Stimulated activated naive CD8-positive, alpha-beta T cell treated with anti-CD3 and anti-CD28 coated beads, Interleukin-15, amount 100 ng/mL, for 72 hours (primary cell): ENCODE results near the gene DYNLL2.
"Not testable (repeated sequence)": the region's sequence is repeated elsewhere in the genome, so short reads cannot be mapped to it uniquely, and the experiment has no call there.

Experiments
- ATAC-seq: fragments of 150-1000 bp; cut with Tn5 transposase; 2 replicates; pipeline ENCODE4 v1.10.0; 2021; ENCODE audit warnings: mild to moderate bottlenecking, moderate library complexity
- DNase-seq, 2 donors: peaks; one replicate each; pipeline ENCODE4 v3.0.0; 2021 to 2022
- H3K27ac Mint-ChIP-seq, 2 donors: one replicate each; pipeline ENCODE4 v1.8.0; 2022; ENCODE audit warnings: mild to moderate bottlenecking in 2 of 2, mixed read lengths in 2 of 2, moderate library complexity in 2 of 2
- H3K27me3 Mint-ChIP-seq: one replicate; pipeline ENCODE4 v1.8.0; 2022; ENCODE audit warnings: mixed read lengths
- H3K4me1 Mint-ChIP-seq: one replicate; pipeline ENCODE4 v1.8.0; 2022; ENCODE audit warnings: mild to moderate bottlenecking, mixed read lengths
- H3K4me3 Mint-ChIP-seq, 2 donors: one replicate each; pipeline ENCODE4 v1.8.0; 2022; ENCODE audit warnings: mild to moderate bottlenecking in 2 of 2, mixed read lengths in 2 of 2, moderate library complexity in 1 of 2
- H3K9me3 Mint-ChIP-seq, 2 donors: one replicate each; pipeline ENCODE4 v1.8.0; 2022; ENCODE audit warnings: mixed read lengths in 2 of 2

Gene DYNLL2

DNA sequence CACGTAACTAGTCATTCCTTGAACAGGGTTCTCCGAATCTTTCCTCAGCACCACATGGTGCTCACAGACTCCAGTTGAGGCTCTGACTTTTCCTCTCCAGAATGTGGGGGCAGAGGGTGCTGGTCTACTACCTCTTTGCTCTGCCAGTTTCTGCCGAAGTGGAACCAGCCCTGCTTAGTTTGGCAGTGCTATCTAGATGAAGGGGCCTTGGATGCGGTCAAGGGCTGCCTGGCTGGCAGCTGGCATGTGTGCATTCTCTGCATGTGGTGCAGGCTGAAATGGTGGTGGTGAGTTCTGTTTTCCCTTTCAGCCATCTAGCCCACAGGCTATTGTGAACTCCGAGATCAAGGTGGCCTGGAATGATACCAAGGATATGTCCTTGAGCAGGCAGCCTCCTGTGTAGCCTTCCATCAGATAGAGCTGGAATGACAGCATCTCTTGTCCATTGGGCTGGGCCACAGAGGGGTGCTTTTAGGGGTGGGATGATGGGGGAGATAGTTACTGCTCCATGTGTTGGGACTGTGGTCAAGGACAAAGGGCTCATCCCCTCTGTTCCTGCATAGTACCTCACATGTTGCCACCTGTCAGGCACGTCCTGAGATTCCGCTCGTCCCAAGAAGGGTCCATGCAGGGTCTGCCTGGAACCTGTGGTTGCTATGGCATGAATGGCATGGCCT is 2.0 kb downstream of the DYNLL2 start:
- Mint-ChIP-seq H3K4me3 (peak overlapping the region; percentile 85 to 90), H3K9me3 (no peaks in the 10 kb centered on the region), H3K4me1 (peaks cover 58% of the 10 kb centered on the region), H3K27me3 (no peaks in the 10 kb centered on the region), H3K27ac (peak overlapping the region; percentile 90 to 93)
- ATAC-seq (no peak), DNase-seq (no peak)

DNA sequence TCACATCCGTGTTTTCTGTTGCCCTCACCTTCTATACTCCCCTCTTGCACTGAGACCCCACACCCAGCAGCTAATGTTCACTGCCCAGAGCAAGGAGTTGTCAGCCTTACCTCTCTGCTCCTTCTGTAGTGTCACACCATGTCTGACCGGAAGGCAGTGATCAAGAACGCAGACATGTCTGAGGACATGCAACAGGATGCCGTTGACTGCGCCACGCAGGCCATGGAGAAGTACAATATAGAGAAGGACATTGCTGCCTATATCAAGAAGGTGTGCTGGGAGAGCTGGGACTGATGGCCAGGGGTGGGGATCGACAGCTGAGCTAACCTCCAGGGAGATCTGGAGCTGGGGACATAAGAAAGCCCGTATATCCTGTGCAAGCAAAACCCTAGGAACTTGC is 3.7 kb downstream of the DYNLL2 start:
- no peak overlapping the region for H3K4me3 Mint-ChIP-seq
- no peaks in the 10 kb centered on the region for H3K27me3 Mint-ChIP-seq
- peak overlapping the region in 1 of 2 donors; percentile 53 for H3K27ac Mint-ChIP-seq
- no peaks in the 10 kb centered on the region for H3K9me3 Mint-ChIP-seq
- no peak for ATAC-seq
- no peak for DNase-seq
- peaks cover 63% of the 10 kb centered on the region for H3K4me1 Mint-ChIP-seq

DNA sequence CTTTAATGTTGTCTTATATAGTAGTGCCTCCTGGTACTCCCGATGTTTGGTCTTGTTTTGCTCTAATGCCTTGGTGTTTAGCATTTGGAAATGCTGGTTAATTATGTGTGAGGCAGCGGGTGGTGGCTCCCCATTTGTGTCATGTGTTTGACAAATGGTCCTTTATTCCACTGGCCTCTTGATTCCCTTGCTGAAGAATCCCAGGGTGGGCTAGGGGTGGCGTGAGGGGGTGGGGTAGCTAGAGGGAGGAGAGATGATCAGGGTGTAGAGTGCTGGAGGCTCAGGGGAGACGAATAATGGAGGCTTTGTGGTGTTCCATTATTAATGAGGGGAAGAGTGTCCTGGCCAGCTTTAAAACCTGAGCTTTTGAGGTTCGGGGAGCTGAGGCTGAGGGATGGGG is 5.4 kb downstream of the DYNLL2 start:
- ATAC-seq (no peak), DNase-seq (no peak)
- no peaks in the 10 kb centered on the region for H3K9me3 Mint-ChIP-seq
- H3K4me1 Mint-ChIP-seq: peaks cover 54% of the 10 kb centered on the region
- H3K27me3 Mint-ChIP-seq: no peaks in the 10 kb centered on the region
- H3K27ac Mint-ChIP-seq: peak overlapping the region; percentile 42 to 55
- H3K4me3 Mint-ChIP-seq: no peak overlapping the region

DNA sequence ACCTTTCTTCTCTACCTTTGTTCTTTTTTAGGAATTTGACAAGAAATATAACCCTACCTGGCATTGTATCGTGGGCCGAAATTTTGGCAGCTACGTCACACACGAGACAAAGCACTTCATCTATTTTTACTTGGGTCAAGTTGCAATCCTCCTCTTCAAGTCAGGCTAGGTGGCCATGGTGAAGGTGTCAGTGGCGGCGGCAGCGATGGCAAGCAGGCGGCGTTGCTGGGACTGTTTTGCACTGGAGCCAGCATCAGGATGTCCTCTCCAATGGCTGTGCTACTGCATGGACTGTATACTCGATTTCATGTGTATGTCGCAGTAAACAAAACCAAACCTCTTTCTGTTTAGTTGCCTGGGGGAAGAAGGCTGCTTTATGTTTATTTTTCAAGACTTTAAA is 5.9 kb downstream of the DYNLL2 start:
- Mint-ChIP-seq H3K27ac (peak overlapping the region in 1 of 2 donors; percentile 92), H3K4me1 (peaks cover 54% of the 10 kb centered on the region)

DNA sequence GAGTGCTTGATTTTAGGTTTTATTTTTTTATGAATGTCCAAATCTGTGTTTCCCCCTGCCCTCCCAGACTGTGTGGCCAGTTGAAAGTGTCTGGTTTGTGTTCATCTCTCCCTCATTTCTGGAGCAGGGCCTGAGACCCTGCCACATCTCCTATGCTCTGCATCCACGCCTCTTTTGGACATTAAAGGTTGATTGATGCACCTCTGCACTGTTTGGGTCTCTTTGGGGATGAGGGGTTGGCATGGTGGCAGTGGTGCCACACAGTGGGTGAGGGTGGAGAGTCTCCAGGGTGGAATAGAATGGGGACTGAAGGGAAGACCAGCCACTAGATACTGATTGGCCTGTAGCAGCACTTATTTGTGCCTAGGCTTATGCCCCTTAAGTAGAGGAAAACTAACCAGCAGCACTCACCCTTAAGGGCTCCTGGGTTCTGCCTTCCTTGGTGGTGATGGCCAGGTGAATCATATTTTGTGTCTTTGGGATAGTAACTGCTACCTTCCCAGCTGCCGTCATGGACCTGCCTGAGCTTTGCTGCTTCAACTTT is 7.9 kb downstream of the DYNLL2 start:
- Mint-ChIP-seq H3K4me1 (peaks cover 39% of the 10 kb centered on the region), H3K27me3 (no peaks in the 10 kb centered on the region), H3K4me3 (no peak overlapping the region), H3K9me3 (no peaks in the 10 kb centered on the region), H3K27ac (no peak overlapping the region)
- DNase-seq: no peak
- ATAC-seq: no peak

More for the DNA sequence above, 5.9 kb downstream of the DYNLL2 start:
- no peak for ATAC-seq
- Mint-ChIP-seq H3K27me3 (no peaks in the 10 kb centered on the region), H3K4me3 (no peak overlapping the region), H3K9me3 (no peaks in the 10 kb centered on the region)
- no peak for DNase-seq

DNA sequence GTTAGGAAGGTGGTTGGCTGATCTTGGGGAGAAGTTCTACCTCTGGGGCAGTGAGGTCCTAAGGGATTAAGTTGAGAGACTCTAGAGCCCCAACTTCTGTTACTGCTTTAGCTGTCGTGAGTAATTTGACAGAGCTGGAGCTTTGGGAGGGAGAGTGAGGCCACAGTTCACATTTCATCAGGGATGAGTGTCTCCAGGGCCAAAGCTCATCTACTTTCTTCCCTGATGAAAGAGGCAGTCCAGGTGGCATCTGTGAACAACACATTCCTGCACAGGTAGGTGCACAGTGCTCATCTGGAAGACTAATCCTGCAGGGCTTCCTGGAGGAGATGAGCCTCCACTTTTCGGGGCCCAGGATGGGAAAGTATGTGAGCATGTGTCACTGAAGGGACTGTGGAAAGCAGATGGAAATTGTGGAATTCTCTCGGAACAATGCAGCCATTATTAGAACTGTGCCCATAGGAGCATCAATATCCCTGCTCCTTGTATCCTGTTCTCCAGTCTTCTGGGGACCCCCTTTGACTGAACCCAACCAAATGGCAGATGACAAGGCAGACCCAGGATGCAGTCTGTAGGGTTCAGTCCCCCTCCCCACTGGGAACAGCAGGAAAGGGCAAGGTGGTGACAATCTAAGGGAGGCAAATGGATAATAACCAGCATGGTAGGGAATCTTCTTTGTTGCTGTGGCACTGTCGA is 9.0 kb downstream of the DYNLL2 start:
- DNase-seq (no peak), ATAC-seq (no peak)
- peak overlapping the region; percentile 24 to 82 for H3K27ac Mint-ChIP-seq
- peaks cover 32% of the 10 kb centered on the region for H3K4me1 Mint-ChIP-seq
- H3K27me3 Mint-ChIP-seq: no peaks in the 10 kb centered on the region
- H3K9me3 Mint-ChIP-seq: no peaks in the 10 kb centered on the region
- no peak overlapping the region for H3K4me3 Mint-ChIP-seq

DNA sequence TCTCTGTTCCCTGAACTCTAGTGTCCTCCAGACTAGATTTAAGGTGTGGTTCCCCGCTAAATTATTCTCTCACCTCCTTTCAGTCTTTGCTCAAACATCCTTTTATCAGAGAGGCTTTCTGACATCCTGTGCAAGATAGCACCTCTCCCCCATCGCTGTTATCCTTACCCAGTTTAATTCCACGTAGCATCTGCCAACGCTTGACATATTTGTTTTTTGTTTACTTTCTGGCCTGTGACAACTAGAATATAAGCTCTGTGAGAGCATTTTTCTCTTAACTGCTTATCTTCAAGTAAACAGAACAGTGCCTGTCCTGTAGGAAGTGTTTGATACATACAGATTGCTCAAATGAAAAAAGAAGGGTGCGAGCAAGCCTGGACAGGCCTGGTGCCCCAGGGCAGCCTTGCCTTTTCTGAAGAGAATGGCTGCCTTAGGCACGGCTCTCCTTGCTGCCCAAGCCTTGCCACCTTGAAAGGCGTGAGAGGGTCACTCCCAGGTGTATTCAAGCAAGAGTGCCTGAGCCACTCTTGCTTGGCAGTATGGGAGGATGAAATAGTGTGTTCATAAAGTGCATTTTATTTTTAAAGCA is 9.7 kb downstream of the DYNLL2 start:
- Mint-ChIP-seq H3K4me3 (no peak overlapping the region), H3K9me3 (no peaks in the 10 kb centered on the region), H3K27me3 (no peaks in the 10 kb centered on the region), H3K4me1 (peaks cover 27% of the 10 kb centered on the region), H3K27ac (peak overlapping the region; percentile 14 to 21)
- DNase-seq (no peak), ATAC-seq (no peak)

DNA sequence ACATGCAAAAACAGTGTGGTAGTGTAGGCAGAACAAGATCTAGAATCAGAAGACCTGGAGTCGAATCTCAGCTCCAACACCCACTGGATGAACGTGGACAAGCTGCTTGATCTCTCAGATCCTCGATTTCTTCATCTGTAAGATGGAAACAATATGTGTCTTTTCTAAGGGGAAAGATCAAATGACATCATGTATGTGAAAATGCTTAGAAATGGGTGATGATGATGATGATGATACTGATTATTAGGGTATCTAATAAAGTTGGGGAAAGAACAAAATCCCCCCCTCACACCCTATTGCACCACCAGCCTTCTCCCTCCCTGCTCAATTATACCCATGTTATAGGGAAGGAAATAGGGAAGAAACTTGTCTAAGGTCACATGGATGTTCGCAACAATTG is 10.9 kb downstream of the DYNLL2 start:
- ATAC-seq: no peak

DNA sequence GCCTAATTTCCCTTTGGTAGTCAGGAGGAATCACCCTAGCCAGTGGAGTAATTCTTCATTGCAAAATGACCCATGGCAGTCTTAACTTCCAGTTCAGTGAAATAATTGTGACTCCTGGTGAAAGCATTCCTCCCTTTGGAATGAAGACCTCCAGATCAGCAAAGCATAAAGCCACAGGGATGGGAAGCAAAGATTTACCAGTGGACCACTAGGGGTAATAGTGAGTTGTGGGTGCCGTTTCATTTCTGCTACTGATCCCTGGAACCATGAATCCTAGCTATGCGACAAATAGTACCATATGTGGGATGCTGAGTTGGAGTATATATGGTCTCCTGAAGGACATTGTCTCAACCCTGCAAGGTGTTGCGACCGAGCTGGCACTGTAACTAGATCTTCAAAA is 13.7 kb downstream of the DYNLL2 start:
- ATAC-seq (no peak), DNase-seq (no peak)
- Mint-ChIP-seq H3K27ac (no peak overlapping the region), H3K9me3 (no peaks in the 10 kb centered on the region), H3K27me3 (no peaks in the 10 kb centered on the region), H3K4me3 (no peak overlapping the region), H3K4me1 (peaks cover 6% of the 10 kb centered on the region)

More for the DNA sequence above, 10.9 kb downstream of the DYNLL2 start:
- Mint-ChIP-seq H3K9me3 (no peaks in the 10 kb centered on the region), H3K4me1 (peaks cover 21% of the 10 kb centered on the region), H3K27ac (peak overlapping the region in 1 of 2 donors; percentile 35), H3K27me3 (no peaks in the 10 kb centered on the region), H3K4me3 (no peak overlapping the region)
- DNase-seq: no peak

DNA sequence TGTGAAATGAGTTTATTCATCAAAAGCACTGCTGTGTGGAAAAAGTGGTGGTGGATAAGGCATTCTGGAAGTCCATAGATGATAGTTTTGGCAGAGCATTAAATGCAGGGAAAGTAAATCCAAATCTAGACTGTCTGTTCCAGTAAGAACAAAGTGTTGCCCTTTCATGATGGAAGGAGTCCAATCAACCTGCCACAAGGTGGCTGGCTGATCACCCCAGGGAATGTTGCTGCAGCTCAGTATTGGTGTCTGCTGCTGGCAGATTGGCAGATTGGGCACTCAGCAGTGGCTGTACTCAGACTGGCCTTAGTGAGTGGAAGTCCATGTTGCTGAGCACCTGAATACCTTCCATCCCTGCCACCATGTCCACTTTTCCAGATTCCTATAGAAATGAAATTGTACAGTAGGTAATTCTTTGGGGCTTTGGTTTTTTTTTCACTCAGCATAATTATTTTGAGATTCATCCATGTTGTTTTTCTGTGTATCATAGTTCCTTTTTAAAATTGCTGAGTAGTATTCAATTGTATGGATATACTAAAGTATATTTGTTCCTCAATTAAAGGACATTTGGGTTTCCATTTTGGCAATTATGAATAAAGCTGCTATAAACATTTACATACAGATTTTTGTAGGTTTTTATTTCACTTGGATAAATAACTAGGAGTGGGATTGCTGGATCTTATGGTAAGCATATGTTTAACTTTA is 14.3 kb downstream of the DYNLL2 start:
- DNase-seq (no peak), ATAC-seq (no peak)
- no peaks in the 10 kb centered on the region for H3K9me3 Mint-ChIP-seq
- no peaks in the 10 kb centered on the region for H3K27me3 Mint-ChIP-seq
- no peak overlapping the region for H3K27ac Mint-ChIP-seq
- H3K4me3 Mint-ChIP-seq: no peak overlapping the region
- peaks cover 6% of the 10 kb centered on the region for H3K4me1 Mint-ChIP-seq

DNA sequence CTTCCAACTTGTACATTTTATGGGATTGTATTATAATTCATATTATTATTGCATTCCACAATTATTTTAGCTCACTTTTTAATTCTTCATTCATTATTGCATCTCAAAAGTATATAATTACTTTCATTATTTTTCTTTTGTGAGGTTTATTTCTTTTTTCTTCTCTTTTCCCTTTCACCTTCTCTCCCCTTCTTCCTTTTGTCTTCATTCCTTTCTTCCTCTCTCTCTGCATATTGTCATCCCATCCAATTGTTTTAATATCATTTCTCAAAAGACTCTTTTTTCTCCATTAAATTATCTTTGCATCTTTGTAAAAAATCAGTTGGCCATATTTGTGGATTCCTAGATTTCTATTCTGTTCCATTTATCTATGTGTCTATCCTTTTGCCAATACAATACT is 17.3 kb downstream of the DYNLL2 start:
- Mint-ChIP-seq H3K4me3 (no peak overlapping the region), H3K9me3 (no peaks in the 10 kb centered on the region), H3K27ac (peak overlapping the region in 1 of 2 donors; percentile 47), H3K27me3 (no peaks in the 10 kb centered on the region), H3K4me1 (peaks cover 6% of the 10 kb centered on the region)
- ATAC-seq (no peak), DNase-seq (no peak)

DNA sequence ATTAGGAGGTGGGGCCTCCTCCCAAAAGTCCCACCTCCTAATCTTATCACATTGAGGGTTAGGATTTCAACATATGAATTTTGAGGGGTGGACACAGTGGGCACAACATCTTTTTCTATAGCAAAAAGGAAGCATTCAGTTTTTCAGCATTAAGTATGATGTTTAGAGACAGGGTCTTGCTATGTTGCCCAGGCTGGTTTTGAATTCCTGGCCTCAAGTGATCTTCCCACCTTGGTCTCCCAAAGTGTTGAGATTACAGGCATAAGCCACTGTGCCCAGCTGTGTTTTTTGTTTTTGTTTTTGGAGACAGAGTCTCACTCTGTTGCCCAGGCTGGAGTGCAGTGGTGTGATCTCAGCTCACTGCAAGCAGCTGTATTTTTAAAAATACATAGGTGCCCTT is 18.7 kb downstream of the DYNLL2 start:
- not testable (repeated sequence) for ATAC-seq, H3K4me1 Mint-ChIP-seq, H3K9me3 Mint-ChIP-seq, DNase-seq, H3K4me3 Mint-ChIP-seq, H3K27ac Mint-ChIP-seq, H3K27me3 Mint-ChIP-seq

DNA sequence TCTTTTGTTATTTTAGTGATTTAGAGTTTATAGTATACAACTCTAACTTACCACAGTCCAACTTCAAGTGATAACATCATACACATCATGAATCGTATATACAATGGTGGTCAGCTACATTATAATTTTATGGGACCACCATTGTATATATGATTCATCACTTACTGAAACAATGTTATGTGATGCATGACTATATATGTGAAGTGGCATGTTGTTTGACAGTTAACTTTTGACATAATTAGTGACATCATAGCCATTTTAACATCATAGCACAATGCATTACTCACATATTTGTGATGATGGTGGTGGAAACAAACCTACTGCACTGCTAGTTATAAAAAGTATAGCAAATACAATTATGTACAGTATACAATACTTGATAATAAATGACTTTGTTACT is 21.9 kb downstream of the DYNLL2 start:
- Mint-ChIP-seq H3K4me1 (no peaks in the 10 kb centered on the region), H3K27ac (no peak overlapping the region), H3K9me3 (no peaks in the 10 kb centered on the region), H3K4me3 (no peak overlapping the region), H3K27me3 (no peaks in the 10 kb centered on the region)
- ATAC-seq (no peak), DNase-seq (no peak)

DNA sequence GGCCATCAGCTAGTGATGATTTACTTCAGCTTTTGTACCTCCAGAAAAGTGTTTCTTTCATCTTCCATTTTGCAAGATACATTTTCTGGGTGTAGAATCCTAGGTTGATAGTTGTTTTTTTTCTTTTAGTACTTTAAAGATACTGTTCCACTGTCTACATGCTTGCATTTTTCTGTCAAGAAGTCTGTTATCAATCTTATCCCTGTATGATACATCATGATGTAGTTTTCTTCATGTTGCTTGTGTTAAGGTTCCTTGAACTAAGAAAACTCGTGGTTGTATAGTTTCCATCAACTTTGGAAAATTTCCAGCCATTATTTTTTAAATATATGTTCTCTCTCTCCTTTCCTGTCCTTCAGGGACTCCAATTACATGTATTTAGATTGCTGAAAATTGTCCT is 24.1 kb downstream of the DYNLL2 start:
- Mint-ChIP-seq H3K27me3 (no peaks in the 10 kb centered on the region), H3K4me1 (no peaks in the 10 kb centered on the region), H3K27ac (no peak overlapping the region), H3K9me3 (no peaks in the 10 kb centered on the region), H3K4me3 (no peak overlapping the region)
- ATAC-seq (no peak), DNase-seq (no peak)

DNA sequence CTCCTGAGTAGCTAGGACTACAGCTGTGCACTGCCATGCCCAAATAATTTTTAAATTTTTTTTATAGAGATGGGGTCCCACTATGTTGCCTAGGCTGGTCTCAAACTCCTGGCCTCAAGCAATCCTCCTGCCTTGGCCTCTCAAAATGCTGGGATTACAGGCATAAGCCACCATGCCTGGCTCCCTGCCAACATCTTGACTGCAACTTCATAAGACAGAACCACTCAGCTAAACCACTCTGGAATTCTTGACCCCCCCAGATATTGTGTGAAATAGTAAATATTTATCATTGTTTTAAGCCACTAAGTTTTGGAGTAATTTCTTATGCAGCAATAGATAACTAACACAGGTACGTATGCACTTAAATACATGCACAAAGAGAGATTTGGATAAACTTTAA is 26.0 kb downstream of the DYNLL2 start:
- Mint-ChIP-seq H3K4me1 (no peaks in the 10 kb centered on the region), H3K4me3 (no peak overlapping the region), H3K9me3 (no peaks in the 10 kb centered on the region), H3K27me3 (no peaks in the 10 kb centered on the region), H3K27ac (no peak overlapping the region)
- DNase-seq: no peak
- no peak for ATAC-seq

DNA sequence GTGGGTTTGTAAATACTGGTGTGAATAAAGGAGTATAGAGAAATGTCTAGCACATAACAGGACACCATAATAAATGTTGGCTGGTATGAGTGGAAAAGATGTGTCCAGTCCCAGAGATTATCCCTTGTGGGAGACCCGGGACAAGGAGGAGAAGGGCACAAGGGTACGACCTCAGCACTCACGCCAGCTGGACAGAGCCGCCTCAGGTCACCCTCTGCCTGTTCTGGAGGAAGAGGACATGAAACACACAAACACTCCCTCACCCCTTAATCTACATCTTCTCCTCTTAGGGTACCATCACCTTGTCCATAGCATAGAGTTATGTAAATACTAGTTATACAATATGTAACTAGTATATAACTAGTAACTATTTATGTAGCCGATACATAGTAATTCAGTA is 26.8 kb downstream of the DYNLL2 start:
- no peak for ATAC-seq
- H3K4me1 Mint-ChIP-seq: no peaks in the 10 kb centered on the region
- H3K9me3 Mint-ChIP-seq: no peaks in the 10 kb centered on the region

More for the DNA sequence above, 26.8 kb downstream of the DYNLL2 start:
- no peak for DNase-seq
- H3K27me3 Mint-ChIP-seq: no peaks in the 10 kb centered on the region
- H3K27ac Mint-ChIP-seq: no peak overlapping the region
- no peak overlapping the region for H3K4me3 Mint-ChIP-seq
